Measurements from ENCODE around the gene TMEM178B.

GRCh38 chr7:141238596-141239243 lies 164.9 kb downstream of the TMEM178B start:
- no peak for TF ChIP-seq MAX (IDR thresholded peaks at IDR 0.05)
- TF ChIP-seq POLR2A (IDR thresholded peaks at IDR 0.05; ENCODE audit: low read length) = no peak
- TF ChIP-seq CTCF (IDR thresholded peaks at IDR 0.05) = no peak
- no peak for TF ChIP-seq POLR2AphosphoS2 (conservative IDR thresholded peaks at IDR 0.05; ENCODE audit: low read length)
- TF ChIP-seq RFX5 (IDR thresholded peaks at IDR 0.05) = no peak
- no peak for TF ChIP-seq SMC3 (IDR thresholded peaks at IDR 0.05)
- TF ChIP-seq RNF2 (IDR thresholded peaks at IDR 0.05; ENCODE audit: borderline replicate concordance, low read depth) = no peak

All from A549 (cell line).